ENCODE measurements around the gene NHERF2. TPM values are rescaled to one million over a fixed set of nuclear protein-coding genes. Genes with fewer than 3 reads are reported as not detected.

The NHERF2 gene
- total RNA-seq, 4 donors from 2014 or later: 21.5 to 104 (median 30.2) TPM

DNA sequence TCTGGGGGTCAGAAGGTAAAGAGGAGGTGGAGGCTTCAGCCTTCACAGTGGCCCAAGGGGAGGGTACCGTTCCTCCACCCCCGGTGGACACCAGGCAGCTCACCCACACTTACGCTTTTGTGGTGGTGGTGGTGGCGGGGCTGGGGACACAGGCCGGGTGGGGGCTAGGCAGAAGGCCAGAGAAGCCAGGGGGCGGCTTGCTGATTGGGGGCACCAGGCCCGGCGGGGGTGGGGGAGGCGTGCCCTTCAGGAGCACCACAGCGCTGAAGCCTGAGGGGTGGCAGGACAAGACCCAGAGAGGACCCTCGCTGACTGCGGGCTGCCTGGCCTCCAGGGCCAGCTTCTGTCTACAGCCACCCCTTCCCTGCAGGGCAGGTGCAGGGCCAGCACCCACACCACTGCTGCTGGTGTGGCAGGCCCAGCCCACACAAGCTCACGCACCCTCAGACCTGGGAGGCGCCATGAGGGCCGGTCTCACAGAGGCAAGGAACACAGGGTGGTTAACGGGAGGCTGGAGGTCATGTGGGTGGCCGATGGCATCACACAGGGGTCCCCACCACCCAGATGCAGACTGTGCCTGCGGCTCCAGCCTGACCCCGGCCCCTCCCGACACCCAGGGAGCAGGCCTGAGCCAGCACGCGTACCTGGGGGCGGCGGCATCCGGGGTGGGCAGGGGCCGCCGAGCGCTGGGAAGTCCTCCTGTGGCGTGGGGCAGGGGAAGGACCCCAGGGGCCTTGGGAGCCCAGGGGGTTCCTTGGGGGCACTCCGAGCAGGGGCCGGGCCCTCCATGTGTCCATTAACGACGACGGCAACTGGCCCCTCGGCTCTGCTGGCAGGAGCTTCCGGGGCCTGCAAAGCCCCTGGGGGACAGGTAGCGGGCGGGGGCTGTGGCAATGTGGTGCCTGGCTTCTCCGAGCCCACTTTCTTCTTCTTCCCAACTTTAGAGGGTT is 27.6 kb upstream of the NHERF2 start:
- no peak overlapping the region for H3K27ac ChIP-seq
- H3K36me3 ChIP-seq: peaks cover 0 to 63% (median 3%) of the 10 kb centered on the region in 3 donors
- no peak for DNase-seq

DNA sequence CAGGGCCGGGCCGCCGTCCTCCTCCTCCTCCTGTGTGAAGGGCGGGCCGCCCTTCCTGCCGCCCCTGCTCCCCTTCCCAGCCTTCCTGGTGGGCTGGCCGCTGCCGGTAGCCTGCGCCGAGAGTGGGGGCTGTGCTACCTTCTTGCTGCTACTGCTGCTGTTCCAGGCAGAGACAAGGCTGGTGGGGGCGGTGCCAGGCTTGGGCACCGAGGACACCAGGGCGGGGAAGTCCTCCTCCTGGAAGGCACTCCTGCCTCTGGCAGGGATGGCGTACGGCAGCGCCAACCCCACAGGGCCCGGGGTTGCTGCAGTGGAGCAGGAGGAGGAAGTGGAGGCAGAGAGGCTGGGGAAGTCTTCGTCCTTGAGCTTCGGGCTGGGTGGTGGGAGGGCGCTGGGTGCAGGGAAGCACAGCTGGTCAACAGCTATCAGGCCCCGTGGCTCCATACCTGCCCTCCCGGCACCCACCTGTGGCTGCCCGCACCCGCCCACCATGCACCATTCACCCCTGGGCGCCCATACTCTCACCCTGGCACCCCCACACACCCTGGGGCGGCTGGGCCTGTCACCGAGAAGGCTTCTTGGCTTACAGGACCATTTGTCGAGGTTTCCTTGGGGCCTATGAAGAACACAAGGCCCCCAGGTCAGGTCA is 26.7 kb upstream of the NHERF2 start:
- H3K36me3 ChIP-seq: peaks cover 0 to 63% (median 3%) of the 10 kb centered on the region in 3 donors
- H3K4me1 ChIP-seq: peaks cover 6 to 22% (median 9%) of the 10 kb centered on the region in 4 donors
- no peak overlapping the region for H3K27ac ChIP-seq
- no peak for TF ChIP-seq POLR2A (IDR thresholded peaks at IDR 0.05)
- TF ChIP-seq, protein P1, sequence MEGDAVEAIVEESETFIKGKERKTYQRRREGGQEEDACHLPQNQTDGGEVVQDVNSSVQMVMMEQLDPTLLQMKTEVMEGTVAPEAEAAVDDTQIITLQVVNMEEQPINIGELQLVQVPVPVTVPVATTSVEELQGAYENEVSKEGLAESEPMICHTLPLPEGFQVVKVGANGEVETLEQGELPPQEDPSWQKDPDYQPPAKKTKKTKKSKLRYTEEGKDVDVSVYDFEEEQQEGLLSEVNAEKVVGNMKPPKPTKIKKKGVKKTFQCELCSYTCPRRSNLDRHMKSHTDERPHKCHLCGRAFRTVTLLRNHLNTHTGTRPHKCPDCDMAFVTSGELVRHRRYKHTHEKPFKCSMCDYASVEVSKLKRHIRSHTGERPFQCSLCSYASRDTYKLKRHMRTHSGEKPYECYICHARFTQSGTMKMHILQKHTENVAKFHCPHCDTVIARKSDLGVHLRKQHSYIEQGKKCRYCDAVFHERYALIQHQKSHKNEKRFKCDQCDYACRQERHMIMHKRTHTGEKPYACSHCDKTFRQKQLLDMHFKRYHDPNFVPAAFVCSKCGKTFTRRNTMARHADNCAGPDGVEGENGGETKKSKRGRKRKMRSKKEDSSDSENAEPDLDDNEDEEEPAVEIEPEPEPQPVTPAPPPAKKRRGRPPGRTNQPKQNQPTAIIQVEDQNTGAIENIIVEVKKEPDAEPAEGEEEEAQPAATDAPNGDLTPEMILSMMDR (IDR thresholded peaks at IDR 0.05): no peak
- no peak for DNase-seq
- no peaks in the 10 kb centered on the region for H3K9me3 ChIP-seq
- no peaks in the 10 kb centered on the region for H3K27me3 ChIP-seq
- no peak overlapping the region for H3K4me3 ChIP-seq

More for the DNA sequence above, 27.6 kb upstream of the NHERF2 start:
- no peaks in the 10 kb centered on the region for H3K9me3 ChIP-seq
- TF ChIP-seq, protein P1 (IDR thresholded peaks at IDR 0.05): no peak
- no peak for TF ChIP-seq POLR2A (IDR thresholded peaks at IDR 0.05)
- H3K4me3 ChIP-seq: no peak overlapping the region
- peaks cover 2 to 13% (median 4%) of the 10 kb centered on the region in 4 donors for H3K4me1 ChIP-seq
- no peaks in the 10 kb centered on the region for H3K27me3 ChIP-seq

DNA sequence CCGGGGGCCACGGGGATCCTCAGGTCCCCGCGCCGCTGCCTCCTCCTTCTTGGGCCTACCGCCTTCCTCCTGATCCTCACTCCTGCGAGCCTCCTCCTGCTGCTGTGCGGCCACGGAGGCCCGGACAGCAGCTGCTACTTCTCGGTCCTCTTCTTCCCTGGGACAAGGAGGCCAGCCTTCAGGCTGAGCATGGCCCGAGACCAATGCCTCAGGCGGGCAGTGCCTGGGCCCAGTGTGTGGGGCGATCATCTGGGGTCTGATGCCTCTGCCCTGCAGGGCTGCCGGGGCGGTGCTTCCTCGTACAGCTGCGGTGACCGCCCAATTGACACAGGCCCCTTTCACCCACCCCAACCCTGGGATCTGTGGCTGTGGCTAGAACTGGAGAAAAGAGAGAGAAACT is 25.7 kb upstream of the NHERF2 start:
- DNase-seq: no peak
- TF ChIP-seq, protein P1 (IDR thresholded peaks at IDR 0.05): no peak
- TF ChIP-seq POLR2A (IDR thresholded peaks at IDR 0.05): no peak
- H3K4me1 ChIP-seq: peaks cover 6 to 32% (median 9%) of the 10 kb centered on the region in 4 donors
- no peak overlapping the region for H3K4me3 ChIP-seq
- no peak overlapping the region for H3K27ac ChIP-seq
- H3K36me3 ChIP-seq: peaks cover 0 to 63% (median 3%) of the 10 kb centered on the region in 3 donors
- no peaks in the 10 kb centered on the region for H3K27me3 ChIP-seq
- H3K9me3 ChIP-seq: no peaks in the 10 kb centered on the region

DNA sequence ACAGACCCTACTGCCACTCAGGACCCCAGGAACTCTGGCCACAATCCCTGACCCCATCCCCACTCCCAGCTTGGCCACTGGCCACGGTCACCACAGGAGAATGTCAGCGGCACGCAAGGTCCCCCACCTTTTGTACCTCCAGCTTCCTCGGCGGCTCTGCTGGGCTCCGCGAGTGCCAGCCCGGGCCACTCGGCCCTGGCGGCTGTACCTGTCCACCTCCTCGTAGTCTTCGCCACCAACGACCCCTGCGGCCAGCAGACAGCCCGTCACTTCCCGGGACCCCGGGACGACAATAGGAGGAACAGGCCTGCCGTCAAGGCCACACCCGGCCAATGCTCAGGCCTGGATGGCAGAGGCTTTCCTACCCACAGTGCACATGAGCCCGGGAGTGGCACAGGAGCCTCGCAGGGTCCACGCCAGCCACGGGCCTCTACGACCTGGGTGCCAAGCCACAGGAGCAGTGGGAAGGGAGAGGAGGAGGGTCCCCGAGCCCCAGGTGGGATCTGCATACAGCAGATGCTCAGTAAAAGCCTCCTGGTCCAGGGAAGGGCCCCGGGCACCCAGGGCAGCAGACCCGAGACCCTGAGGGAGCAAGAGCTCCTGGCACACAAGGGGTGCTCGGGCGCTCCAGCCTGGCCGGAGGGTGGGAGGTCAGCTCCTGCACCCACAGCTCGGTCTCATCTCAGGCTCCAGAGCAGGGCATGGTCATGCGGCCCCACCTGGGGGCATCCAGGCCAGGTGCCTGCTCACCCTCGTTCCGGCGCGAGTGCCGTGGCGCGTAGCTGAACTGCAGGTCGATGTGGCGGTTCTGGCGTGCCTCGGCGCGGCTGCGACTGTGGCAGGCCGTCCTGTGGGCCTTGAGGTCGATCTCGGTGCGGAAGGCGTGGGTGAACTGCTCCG is 25.0 kb upstream of the NHERF2 start:
- TF ChIP-seq, protein P1 (IDR thresholded peaks at IDR 0.05): no peak
- TF ChIP-seq POLR2A (IDR thresholded peaks at IDR 0.05): no peak

More for the DNA sequence above, 25.0 kb upstream of the NHERF2 start:
- peaks cover 0 to 63% (median 3%) of the 10 kb centered on the region in 3 donors for H3K36me3 ChIP-seq
- H3K4me1 ChIP-seq: peaks cover 6 to 34% (median 9%) of the 10 kb centered on the region in 4 donors
- DNase-seq: no peak
- H3K27me3 ChIP-seq: no peaks in the 10 kb centered on the region
- H3K9me3 ChIP-seq: no peaks in the 10 kb centered on the region
- H3K4me3 ChIP-seq: no peak overlapping the region
- H3K27ac ChIP-seq: no peak overlapping the region
